HepG2 (cell line): ENCODE results near the gene TGM1. TPM values are rescaled to one million over a fixed set of nuclear protein-coding genes. Genes with fewer than 3 reads are reported as not detected.

Experiments used
- ATAC-seq: fragments of 200-7000 bp; cut with Tn5 transposase; 3 replicates; pipeline ENCODE4 v1.9.1; 2020; ENCODE audit warnings: mild to moderate bottlenecking, moderate library complexity
- BruUV-seq: library from RNA; stranded (reverse); fragments of 400-500 nt; replicated peaks from 2 replicates; lab custom pipeline; 2021; lab: Mats Ljungman, UMichigan
- CTCF ChIA-PET: fragments of 300-600 bp; formaldehyde crosslinking; extraction: SDS; loops from one replicate; lab custom pipeline; 2021; ENCODE audit warnings: low total read pairs, inconsistent platforms, low intra/inter-chr PET ratio; lab: Yijun Ruan, JAX
- POLR2A ChIA-PET: fragments of 350-600 bp; sonication (Branson Sonifier 250); formaldehyde crosslinking; loops from one replicate; lab custom pipeline; 2020; ENCODE audit warnings: antibody characterized with exemption, inconsistent platforms; lab: Yijun Ruan, JAX
- DNase-seq: peaks from one replicate; pipeline ENCODE4 v3.0.0-alpha.2; 2015; ENCODE audit warnings: low spot score
- FAIRE-seq: peaks from 3 replicates; lab custom pipeline; 2011; peaks lifted over from hg19 to GRCh38; lab: Jason Lieb, UNC
- H2AFZ ChIP-seq: one replicate; pipeline ENCODE4 v1.6.1; 2011; ENCODE audit warnings: low read length, inconsistent platforms
- H3K27ac ChIP-seq: fragments of 300-600 bp; 3 replicates; pipeline ENCODE4 v1.8.0; 2011; ENCODE audit warnings: mixed run types, mild to moderate bottlenecking, mixed read lengths, low read length, inconsistent platforms; ENCODE audit not compliant: insufficient read depth; ENCODE audit errors: extremely low read length
- H3K27me3 ChIP-seq, 2 experiments: fragments of 200-600 bp in 1 of 2; 2 replicates in 1 of 2; 3 replicates in 1 of 2; pipeline versions ENCODE4 v1.6.0 to v1.8.0; 2011; ENCODE audit warnings: low read length in 2 of 2, mild to moderate bottlenecking in 2 of 2, moderate library complexity in 2 of 2, inconsistent platforms in 1 of 2; ENCODE audit not compliant: insufficient read depth in 2 of 2, control insufficient read depth in 1 of 2
- H3K36me3 ChIP-seq, 2 experiments: fragments of 200-600 bp in 1 of 2; replicated peaks in 1 of 2; 2 replicates in 1 of 2; 3 replicates in 1 of 2; pipeline versions ENCODE4 v1.5.1 to v1.8.0; 2011; ENCODE audit warnings: low read length in 2 of 2, inconsistent platforms in 1 of 2; ENCODE audit not compliant: insufficient read depth in 2 of 2, control insufficient read depth in 1 of 2
- H3K4me1 ChIP-seq: 2 replicates; pipeline ENCODE4 v1.5.1; 2012; ENCODE audit warnings: low read length, inconsistent platforms; ENCODE audit not compliant: insufficient read depth
- H3K4me2 ChIP-seq: 2 replicates; pipeline ENCODE4 v1.6.0; 2011; ENCODE audit warnings: low read depth, low read length, inconsistent platforms
- H3K4me3 ChIP-seq, 3 experiments: fragments of 200-600 bp in 1 of 3; sonication (generic), shearing (Covaris generic) in 1 of 3; replicated peaks in 1 of 3; 2 replicates each; pipeline ENCODE4 v1.5.1; 2011 to 2016; ENCODE audit warnings: low read length in 3 of 3, inconsistent platforms in 2 of 3, low read depth in 2 of 3, mild to moderate bottlenecking in 2 of 3, control low read depth in 1 of 3, mixed read lengths in 1 of 3; ENCODE audit not compliant: insufficient read depth in 1 of 3
- H3K79me2 ChIP-seq: one replicate; pipeline ENCODE4 v1.6.1; 2011; ENCODE audit warnings: low read length, inconsistent platforms; ENCODE audit not compliant: insufficient read depth
- H3K9ac ChIP-seq: 2 replicates; pipeline ENCODE4 v1.6.0; 2011; ENCODE audit warnings: mild to moderate bottlenecking, low read depth, low read length, inconsistent platforms; ENCODE audit not compliant: insufficient read depth
- H3K9me3 ChIP-seq: 2 replicates; pipeline ENCODE4 v1.5.1; 2012; ENCODE audit warnings: mild to moderate bottlenecking, low read length
- H4K20me1 ChIP-seq: 2 replicates; pipeline ENCODE4 v1.6.0; 2011; ENCODE audit warnings: inconsistent platforms, mild to moderate bottlenecking, low read length, moderate library complexity; ENCODE audit not compliant: insufficient read depth
- AKAP8 ChIP-seq: sonication (generic); formaldehyde crosslinking; IDR thresholded peaks from 2 replicates; pipeline ENCODE4 v1.5.1; 2020; ENCODE audit warnings: mild to moderate bottlenecking, missing genetic modification reagents
- BRD4 ChIP-seq: sonication (generic); formaldehyde crosslinking; IDR thresholded peaks from 2 replicates; pipeline ENCODE4 v1.4.0; 2020; ENCODE audit warnings: missing genetic modification reagents
- CBFB ChIP-seq: sonication (generic); formaldehyde crosslinking; IDR thresholded peaks from 2 replicates; pipeline ENCODE4 v1.4.0; 2020; ENCODE audit warnings: missing genetic modification reagents
- DNMT1 ChIP-seq: sonication (generic); formaldehyde crosslinking; IDR thresholded peaks from 2 replicates; pipeline ENCODE4 v1.5.1; 2020; ENCODE audit warnings: mild to moderate bottlenecking, missing genetic modification reagents
- EED ChIP-seq: sonication (generic); formaldehyde crosslinking; IDR thresholded peaks from 2 replicates; pipeline ENCODE4 v1.5.0; 2020; ENCODE audit warnings: mild to moderate bottlenecking, missing genetic modification reagents
- HMG20B ChIP-seq: conservative IDR thresholded peaks from 2 replicates; pipeline ENCODE4 v1.6.1; 2016; ENCODE audit warnings: missing genetic modification reagents, missing compliant biosample characterization
- KLF15 ChIP-seq: sonication (generic); formaldehyde crosslinking; IDR thresholded peaks from 2 replicates; pipeline ENCODE4 v1.8.1; 2023; ENCODE audit warnings: borderline replicate concordance, mild to moderate bottlenecking, inconsistent platforms, missing genetic modification reagents, mixed read lengths
- NR0B2 ChIP-seq: sonication (generic); formaldehyde crosslinking; IDR thresholded peaks from 2 replicates; pipeline ENCODE4 v1.4.0; 2020; ENCODE audit warnings: mild to moderate bottlenecking, missing genetic modification reagents
- NR2F1 ChIP-seq, 2 experiments: fragments of 450-650 bp in 1 of 2; formaldehyde crosslinking in 1 of 2; IDR thresholded peaks; 2 replicates each; pipeline versions ENCODE4 v1.5.0 to v1.6.1; 2016 to 2020; ENCODE audit warnings: mild to moderate bottlenecking in 1 of 2, missing compliant biosample characterization in 1 of 2, missing genetic modification reagents in 1 of 2, moderate library complexity in 1 of 2
- ZNF20 ChIP-seq: sonication (generic); formaldehyde crosslinking; IDR thresholded peaks from 2 replicates; pipeline ENCODE4 v1.4.0; 2020; ENCODE audit warnings: mild to moderate bottlenecking, moderate library complexity, missing genetic modification reagents
- ZNF3 ChIP-seq: IDR thresholded peaks from 2 replicates; pipeline ENCODE4 v1.7.0; 2017; ENCODE audit warnings: inconsistent platforms
- ZNF34 ChIP-seq: sonication (generic); formaldehyde crosslinking; IDR thresholded peaks from 2 replicates; pipeline ENCODE4 v1.4.0; 2020; ENCODE audit warnings: mild to moderate bottlenecking, missing genetic modification reagents, borderline replicate concordance
- ZNF510 ChIP-seq: sonication (generic); formaldehyde crosslinking; IDR thresholded peaks from 2 replicates; pipeline ENCODE4 v1.4.0; 2020; ENCODE audit warnings: low read depth, mild to moderate bottlenecking, missing genetic modification reagents
- ZNF619 ChIP-seq: sonication (generic); formaldehyde crosslinking; IDR thresholded peaks from 2 replicates; pipeline ENCODE4 v1.4.0; 2020; ENCODE audit warnings: mild to moderate bottlenecking, missing genetic modification reagents
- ZNF670 ChIP-seq: sonication (generic); formaldehyde crosslinking; IDR thresholded peaks from 2 replicates; pipeline ENCODE4 v1.8.0; 2022; ENCODE audit warnings: mild to moderate bottlenecking, missing genetic modification reagents, borderline replicate concordance
- ZNF772 ChIP-seq: sonication (generic); formaldehyde crosslinking; IDR thresholded peaks from 2 replicates; pipeline ENCODE4 v1.5.0; 2020; ENCODE audit warnings: mild to moderate bottlenecking, missing genetic modification reagents
- ZNF883 ChIP-seq: sonication (generic); formaldehyde crosslinking; IDR thresholded peaks from 2 replicates; pipeline ENCODE4 v1.5.1; 2020; ENCODE audit warnings: mild to moderate bottlenecking, missing genetic modification reagents; ENCODE audit errors: not compliant biosample characterization
- WGBS: methylation state at CpG from one replicate; pipeline ENCODE4 v1.1.6; 2017; ENCODE audit warnings: low lambda C conversion rate; 5-methylcytosine and 5-hydroxymethylcytosine counted together
- in situ Hi-C: cut with HindIII; loops from 2 replicates; pipeline ENCODE4 v1.10.0; 2017; ENCODE audit warnings: low pct_unique_long_range_greater_than_20kb; ENCODE audit not compliant: extremely low pct_ligation_motif_present
- intact Hi-C: fragments of 100-400 bp; cut with micrococcal nuclease; formaldehyde crosslinking; loops from one replicate; pipeline ENCODE4 v1.10.0; 2022; ENCODE audit not compliant: unreplicated experiment
- polyA plus RNA-seq, 8 experiments: library from polyadenylated mRNA; depleted of rRNA in 3 of 8; stranded (reverse) in 7 of 8; unstranded in 1 of 8; fragments of >200 nt; fragmentation: Illumina TruSeq in 4 of 8; extraction: Trizol in 4 of 8; gene quantifications; 2 replicates each; pipeline versions ENCODE4 v1.2.1 to v1.2.3, GENCODE V29; 2011 to 2016; ENCODE audit warnings: low read depth in 4 of 8, missing spikeins in 1 of 8, mixed read lengths in 1 of 8; ENCODE audit not compliant: insufficient read depth in 1 of 8
- total RNA-seq, 5 experiments: library from RNA; depleted of rRNA; stranded (reverse); fragments of >200 nt; fragmentation: Illumina TruSeq; extraction: Trizol; gene quantifications; 2 replicates each; pipeline ENCODE4 v1.2.3, GENCODE V29; 2016; ENCODE audit warnings: low read depth in 1 of 5

TGM1 gene
- total and polyA plus RNA-seq, 2 of the 13 experiments (the other 11 are each of a cell fraction or from before 2014, with no cell fraction given): 3.2 to 10.6 TPM

GRCh38 chr14:24283796-24284460, 21.0 kb upstream of the TGM1 start:
- no peaks in the 10 kb centered on the region for H3K79me2 ChIP-seq
- intact Hi-C loops: no loop called here
- no peaks in the 10 kb centered on the region for H3K36me3 ChIP-seq
- 87% methylated on average over 5 of the region's 5 CpGs for WGBS
- no peaks in the 10 kb centered on the region for H3K4me1 ChIP-seq
- CTCF ChIA-PET: no interaction called here
- no peak overlapping the region for H3K27ac ChIP-seq
- no TSS peak for BruUV-seq
- H3K9me3 ChIP-seq: no peaks in the 10 kb centered on the region
- no peak overlapping the region for H3K4me2 ChIP-seq
- no peaks in the 10 kb centered on the region for H4K20me1 ChIP-seq
- H2AFZ ChIP-seq: no peak overlapping the region
- no peaks in the 10 kb centered on the region for H3K27me3 ChIP-seq
- ATAC-seq: peak; percentile 6
- no peak for FAIRE-seq
- DNase-seq: no peak
- H3K9ac ChIP-seq: no peak overlapping the region
- no peak overlapping the region for H3K4me3 ChIP-seq
- in situ Hi-C loops: no loop called here
- POLR2A ChIA-PET: interaction anchor here (1.1 to 2.4 kb wide), 5 partner anchors 10 to 41 kb away, joined by 3 to 23 read pairs (median 6); partner anchors contain the start of genes CIDEB, DHRS1, NOP9 and RABGGTA
- no peak for TF ChIP-seq EED
- no peak for TF ChIP-seq ZNF619 (CRISPR knock-in tag)
- TF ChIP-seq CBFB (CRISPR knock-in tag): no peak
- no peak for TF ChIP-seq KLF15 (CRISPR knock-in tag)
- TF ChIP-seq ZNF670 (CRISPR knock-in tag): no peak
- TF ChIP-seq ZNF510 (CRISPR knock-in tag): no peak
- TF ChIP-seq ZNF34 (CRISPR knock-in tag): no peak
- TF ChIP-seq DNMT1 (CRISPR knock-in tag): 0 out of 2 replicates have a peak, but pooled peaks have one; percentile 3
- TF ChIP-seq NR2F1 (CRISPR knock-in tag; IDR thresholded peaks at IDR 0.05): no peak
- no peak for TF ChIP-seq NR0B2 (CRISPR knock-in tag)
- TF ChIP-seq ZNF772 (CRISPR knock-in tag): no peak
- TF ChIP-seq AKAP8 (CRISPR knock-in tag): peak; percentile 18; the same call in 1 of the 2 replicates
- no peak for TF ChIP-seq ZNF20 (CRISPR knock-in tag)
- TF ChIP-seq ZNF3: no peak
- no peak for TF ChIP-seq BRD4 (CRISPR knock-in tag)
- no peak for TF ChIP-seq HMG20B (CRISPR knock-in tag)
- TF ChIP-seq ZNF883 (CRISPR knock-in tag): no peak
